GM19023 (cell line): ENCODE data around the gene SCG2.

ENCODE experiments used
- ATAC-seq: cut with Tn5 transposase; IDR thresholded peaks from one replicate; pipeline ENCODE4 v1.9.1; 2021; ENCODE audit warnings: mild to moderate bottlenecking, moderate library complexity; ENCODE audit not compliant: unreplicated experiment

Gene SCG2

GRCh38 chr2:223582001-223582400, 20.2 kb downstream of the SCG2 start:
- no peak for ATAC-seq

DNA sequence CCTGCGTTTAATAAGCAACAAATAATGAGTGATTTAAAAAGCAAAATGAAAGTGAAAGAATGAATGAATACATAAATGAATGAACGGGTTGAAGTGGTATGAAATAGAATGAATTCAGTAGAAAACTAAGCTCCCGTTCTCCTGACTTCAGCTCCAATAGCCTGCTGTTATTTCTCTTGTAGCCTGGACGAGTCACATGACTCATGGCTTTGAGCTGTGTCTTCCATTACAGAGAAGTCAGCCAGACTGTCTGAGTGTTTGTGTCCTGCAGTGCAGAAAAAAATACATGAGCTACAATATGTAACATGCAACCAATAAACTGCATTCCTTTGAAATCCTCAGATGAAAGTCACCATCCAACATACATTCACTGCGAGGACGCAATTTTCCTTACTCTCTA, 21.2 kb downstream of the SCG2 start:
- ATAC-seq = no peak

- no peak for ATAC-seq
Measured at GRCh38 chr2:223578846-223579245, 23.3 kb downstream of the SCG2 start.

GRCh38 chr2:223576873-223577272, 25.3 kb downstream of the SCG2 start:
- ATAC-seq = no peak

- ATAC-seq = no peak
Measured at GRCh38 chr2:223570784-223571183, 31.4 kb downstream of the SCG2 start.

DNA sequence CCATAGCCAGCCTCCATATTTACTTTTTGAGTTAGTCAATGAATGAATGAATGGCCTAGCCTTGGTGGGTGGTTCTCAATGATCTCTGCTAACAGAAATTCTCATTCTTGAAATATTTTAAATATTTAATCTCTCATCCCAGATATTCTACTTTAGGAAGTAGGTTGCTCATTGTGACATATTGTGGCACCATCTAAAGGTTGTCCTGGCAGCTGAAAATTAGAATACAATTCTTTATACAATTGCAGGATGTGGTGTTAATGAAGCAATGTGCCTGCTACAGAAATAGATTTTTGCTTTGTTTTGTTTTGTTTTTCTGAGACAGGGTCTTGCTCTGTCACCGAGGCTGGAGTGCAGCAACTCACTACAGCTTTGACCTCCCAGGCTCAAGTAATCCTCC, 35.8 kb downstream of the SCG2 start:
- ATAC-seq = no peak

DNA sequence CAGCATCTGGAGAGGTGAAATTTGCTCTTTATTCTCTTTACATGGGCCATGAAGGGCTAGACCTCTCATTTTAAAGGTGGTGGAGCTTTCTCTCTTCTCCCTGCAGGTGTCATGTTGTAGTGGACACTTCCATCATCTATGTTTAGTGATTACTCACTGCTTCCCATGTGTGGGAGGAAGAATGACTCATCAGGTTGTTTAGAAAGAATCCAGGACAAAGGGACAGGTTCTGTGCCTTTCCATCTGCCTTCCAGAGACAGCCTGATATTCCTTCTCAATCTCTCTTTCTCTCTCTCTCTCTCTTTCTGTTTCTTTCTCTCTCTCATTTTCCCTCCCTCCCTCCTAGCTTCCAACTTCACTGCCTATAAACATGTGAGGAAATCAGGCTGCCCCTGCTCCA, 38.7 kb downstream of the SCG2 start:
- no peak for ATAC-seq

DNA sequence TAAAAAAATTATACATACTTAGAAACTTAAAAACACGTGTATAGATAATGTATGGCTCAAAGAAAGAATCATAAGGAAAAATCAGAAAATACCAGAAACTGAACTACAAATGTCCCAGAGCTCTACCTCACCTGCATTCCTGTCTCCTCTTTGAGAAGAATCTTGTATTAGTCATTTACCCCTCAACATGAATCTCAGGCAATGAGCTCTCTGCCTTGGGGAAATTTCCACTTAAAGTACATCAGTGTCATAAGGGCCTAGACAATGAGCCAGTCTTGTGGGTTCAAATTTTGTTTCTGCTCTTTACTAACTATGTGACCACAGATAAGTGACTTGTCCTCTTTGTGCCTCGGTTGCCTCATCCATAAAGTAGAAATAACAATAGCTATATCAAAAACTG, 40.1 kb downstream of the SCG2 start:
- ATAC-seq = no peak

DNA sequence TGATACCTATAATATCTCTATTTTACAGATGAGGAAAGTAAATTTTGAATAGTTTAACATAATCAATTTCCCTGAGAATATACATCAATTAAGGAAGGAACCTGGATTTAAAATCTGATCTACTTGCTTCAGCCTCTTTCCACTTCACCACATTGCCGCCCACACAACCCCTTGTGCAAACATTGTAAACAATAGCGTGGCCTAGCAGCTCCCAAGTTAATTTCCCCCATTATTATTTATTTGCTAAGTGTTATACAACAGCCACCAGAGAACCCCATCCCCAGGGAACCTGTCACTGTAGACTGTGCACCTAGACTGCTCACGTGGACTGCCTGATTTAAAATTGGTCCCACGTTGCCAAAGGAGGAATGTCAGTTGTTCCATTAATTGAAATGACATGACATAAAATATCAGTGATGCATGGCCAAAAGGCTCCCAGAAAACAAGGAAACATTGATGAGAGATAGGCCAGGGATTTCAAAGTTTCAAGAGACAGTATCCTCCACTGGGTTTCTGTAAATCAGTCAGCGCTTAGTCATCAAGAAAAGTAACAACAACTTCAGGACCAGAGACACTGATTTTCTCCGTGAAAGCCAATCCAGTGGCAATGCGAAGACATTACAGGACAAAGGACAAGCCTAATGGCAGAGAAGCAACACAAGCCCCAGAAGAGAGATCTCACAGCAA, 41.3 kb downstream of the SCG2 start:
- ATAC-seq = no peak

DNA sequence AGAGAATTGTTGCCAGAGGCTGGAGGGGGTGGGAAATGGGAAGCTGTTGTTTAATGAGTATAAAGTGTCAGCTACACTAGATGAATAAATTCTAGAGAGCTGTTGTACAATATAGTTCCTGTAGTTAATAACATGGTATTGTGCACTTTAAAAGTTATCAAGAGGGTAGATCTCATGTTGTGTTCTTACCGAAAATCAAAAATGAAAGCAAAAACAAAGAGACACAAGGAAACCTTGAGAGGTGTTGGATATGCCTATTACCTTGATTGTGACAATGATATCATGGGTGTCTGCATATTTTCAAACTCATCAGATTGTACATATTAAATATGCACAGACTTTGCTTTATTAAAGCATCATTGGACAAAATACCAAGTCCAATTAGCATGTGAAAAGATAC, 43.2 kb downstream of the SCG2 start:
- ATAC-seq = no peak

GRCh38 chr2:223554923-223555322, 47.2 kb downstream of the SCG2 start:
- ATAC-seq = no peak

DNA sequence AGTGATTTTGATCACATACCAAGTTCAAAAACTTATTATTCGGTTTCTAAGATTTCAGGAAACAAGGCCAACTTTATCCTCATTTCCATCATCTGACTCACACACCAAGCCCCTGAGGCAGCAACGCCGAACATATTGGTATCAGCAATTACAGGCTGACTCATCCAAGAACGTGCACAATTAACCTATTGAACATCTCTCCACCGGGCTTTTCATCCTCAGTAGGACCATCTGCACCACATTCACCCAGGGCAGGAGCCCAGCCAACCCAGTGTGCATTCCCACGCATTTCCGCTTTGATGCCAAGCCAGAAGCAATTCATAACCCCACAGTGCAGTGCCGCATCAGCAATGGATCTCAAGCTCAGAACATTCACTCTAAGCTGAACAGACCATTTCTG, 52.9 kb downstream of the SCG2 start:
- no peak for ATAC-seq

DNA sequence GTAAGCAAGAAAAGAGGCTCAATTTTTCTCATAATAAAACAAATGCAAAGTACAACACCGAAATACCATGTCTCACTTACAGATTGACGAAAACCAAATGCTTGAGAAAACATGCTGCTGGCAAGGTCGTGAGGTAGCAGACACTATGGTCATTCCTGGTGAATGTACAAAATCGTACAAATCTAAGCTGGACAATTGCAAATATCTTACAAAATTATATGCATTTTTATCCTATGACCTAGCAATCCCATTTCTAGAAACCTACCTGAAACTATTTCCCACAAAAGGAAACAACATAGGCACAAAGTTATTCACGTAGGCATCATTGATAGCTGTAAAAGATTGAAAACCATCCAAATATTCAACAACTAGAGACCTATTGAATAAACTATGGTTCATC, 54.0 kb downstream of the SCG2 start:
- ATAC-seq = no peak
